ENCODE data around the gene RAB38.

RAB38 gene

DNA sequence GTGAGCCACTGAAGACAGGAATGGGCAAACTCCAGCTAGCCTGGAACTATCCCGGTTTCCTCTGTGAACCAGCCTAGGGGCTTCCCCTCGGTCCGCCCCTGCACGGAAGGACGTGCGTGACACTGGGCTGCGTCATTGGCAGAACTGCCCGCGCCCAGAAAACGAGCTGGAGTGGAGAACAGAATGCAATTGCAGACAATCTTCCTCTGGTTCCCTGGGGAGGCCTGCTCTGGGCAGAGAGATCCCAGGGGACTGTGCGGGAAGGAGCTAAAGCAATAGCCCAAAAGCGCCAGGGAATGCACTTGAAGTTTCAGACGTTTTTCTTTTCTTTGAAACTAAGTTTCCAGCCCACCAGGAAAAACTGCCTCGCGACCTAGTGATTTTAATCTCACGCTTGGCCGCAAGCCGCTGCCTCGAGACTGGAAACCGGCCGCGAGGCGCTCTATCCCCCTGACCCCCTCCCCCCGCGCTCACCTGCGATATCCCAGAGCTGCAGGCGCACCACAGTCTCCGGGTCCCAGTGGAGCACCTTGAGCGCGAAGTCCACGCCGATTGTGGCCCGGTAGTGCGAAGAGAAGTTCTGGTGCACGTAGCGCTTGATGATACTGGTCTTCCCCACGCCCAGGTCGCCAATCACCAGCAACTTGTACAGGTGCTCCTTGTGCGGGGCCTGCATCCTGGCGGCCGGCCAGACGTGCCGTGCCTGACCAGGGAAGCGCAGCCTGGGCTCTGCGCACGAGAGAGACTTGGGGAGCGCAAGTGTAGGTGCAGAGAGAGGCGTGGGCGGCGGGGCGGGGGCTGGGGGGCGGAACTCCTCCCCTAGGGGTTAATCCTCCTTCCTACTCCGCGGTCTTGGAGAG lies at the start of gene RAB38:
Gene RAB38, minus strand, starts transcription at position 735 of the 860 bp plus-strand sequence. Its CDS starts 59 bp downstream, at position 676.
- no peak for FAIRE-seq

DNA sequence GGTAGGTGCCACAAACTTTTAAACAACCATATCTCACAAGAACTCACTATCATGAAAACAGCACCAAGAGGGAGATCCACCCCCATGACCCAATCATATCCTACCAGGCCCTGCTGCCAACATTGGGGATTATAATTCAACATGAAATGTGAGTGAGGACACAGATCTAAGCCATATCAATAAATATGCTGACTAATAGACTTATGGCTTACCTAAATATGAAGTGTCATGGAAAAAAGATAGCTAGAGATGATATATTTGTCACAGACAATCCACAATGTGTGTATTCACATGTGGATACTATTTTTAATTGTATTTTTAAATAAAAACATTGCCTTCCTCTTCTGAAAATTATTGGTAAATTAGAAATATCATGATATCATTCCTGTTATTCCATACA lies 38.2 kb upstream of the RAB38 start:
- FAIRE-seq, result no peak

DNA sequence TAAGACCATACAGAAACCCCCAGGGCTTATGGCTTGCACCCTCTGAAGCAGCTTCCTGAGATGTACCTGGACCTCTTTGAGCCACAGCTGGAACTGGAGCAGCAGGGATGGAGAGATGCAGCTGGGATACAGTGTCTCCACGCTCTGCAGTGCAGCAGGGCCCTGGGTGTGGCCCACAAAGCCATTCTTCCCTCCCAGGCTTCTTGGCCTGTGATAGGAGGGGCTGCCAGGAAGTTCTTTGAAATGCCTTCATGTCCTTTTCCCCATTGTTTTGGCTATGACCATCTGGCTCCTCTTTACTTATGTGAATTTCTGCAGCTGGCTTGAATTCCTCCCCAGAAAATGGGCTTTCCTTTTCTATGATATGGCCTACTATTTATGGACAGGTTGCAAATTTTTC lies 37.1 kb upstream of the RAB38 start:
- FAIRE-seq, result no peak

DNA sequence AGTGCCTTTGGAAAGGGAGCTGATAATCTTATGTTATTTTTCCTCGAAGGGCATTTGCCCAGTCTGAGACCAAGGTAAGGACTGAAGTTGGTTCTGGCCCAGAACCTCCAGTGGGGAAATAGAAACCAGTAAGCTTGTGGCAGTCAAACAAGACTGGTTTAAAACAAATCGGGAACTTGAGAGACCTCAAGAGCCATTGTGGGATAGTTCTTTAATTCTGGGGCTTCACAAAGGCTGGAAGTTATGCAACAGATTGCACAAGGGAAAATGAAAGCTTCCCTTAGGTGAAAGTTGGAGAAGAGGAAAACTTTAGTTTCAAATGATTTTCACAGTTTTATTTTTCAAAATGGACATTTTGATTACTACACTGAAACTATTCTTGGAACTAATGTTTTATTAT lies 33.5 kb upstream of the RAB38 start:
- FAIRE-seq, result no peak

DNA sequence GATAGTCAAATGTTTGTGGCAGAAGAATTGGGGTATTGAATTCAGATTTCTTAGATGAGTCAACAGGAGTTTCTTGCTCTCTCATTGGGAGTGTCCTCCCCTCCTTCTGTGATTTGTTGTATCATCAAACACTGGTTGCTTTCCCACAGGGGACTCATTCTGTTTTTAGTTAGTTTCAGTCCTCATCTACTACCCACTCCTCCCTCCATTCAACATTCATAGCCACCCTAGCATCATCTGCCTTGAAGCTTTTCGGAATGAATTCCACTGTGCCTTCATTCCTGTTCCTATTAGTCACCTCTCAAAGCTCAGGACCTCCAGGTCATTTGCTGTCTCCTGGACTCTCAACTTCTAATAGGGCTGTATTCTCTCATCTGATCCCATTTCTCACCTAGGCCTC lies 31.5 kb upstream of the RAB38 start:
- FAIRE-seq, result no peak

DNA sequence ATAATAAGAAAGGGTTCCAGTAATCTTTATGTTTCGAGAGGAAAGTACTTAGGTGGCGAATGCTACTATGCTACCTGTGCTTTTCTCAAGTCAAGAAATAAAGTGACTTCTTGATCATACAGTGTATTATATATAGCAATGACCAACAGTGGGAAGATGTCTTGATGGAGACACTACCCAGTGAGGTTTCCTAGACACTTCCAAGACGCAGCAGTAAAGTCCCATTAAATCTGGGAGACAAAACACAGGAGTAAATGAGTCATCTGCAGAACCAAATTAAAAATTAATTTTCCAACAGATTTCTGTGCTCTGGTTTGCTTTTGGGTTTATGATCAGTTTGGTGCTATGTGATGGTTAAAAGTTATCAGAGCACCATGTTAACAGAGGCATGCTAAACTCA lies 29.1 kb upstream of the RAB38 start:
- no peak for FAIRE-seq

DNA sequence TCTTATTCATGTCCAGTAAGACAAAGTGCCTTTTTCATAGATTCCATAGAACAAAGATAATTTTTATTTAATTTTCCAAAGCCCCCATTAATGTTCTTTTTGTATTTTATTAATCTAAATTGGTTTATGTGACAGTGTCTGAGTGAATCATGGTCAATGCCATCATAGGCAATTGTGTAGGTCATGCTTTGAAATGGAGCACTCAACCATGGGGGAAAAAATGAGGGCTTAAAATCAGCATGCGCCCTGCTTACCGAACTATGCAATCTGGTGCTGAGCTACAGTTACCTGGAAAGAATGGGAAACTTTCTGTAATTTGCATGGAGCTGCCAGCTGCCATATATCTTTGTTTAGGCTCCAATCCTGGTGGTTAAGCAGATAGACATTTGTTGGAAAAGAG lies 28.4 kb upstream of the RAB38 start:
- no peak for FAIRE-seq

- no peak for FAIRE-seq
Measured at GRCh38 chr11:88202498-88202897, 27.3 kb upstream of the RAB38 start.

GRCh38 chr11:88196393-88196792 lies 21.1 kb upstream of the RAB38 start:
- FAIRE-seq, result no peak

GRCh38 chr11:88195908-88196307 lies 20.7 kb upstream of the RAB38 start:
- no peak for FAIRE-seq

GRCh38 chr11:88194990-88195389 lies 19.7 kb upstream of the RAB38 start:
- no peak for FAIRE-seq

DNA sequence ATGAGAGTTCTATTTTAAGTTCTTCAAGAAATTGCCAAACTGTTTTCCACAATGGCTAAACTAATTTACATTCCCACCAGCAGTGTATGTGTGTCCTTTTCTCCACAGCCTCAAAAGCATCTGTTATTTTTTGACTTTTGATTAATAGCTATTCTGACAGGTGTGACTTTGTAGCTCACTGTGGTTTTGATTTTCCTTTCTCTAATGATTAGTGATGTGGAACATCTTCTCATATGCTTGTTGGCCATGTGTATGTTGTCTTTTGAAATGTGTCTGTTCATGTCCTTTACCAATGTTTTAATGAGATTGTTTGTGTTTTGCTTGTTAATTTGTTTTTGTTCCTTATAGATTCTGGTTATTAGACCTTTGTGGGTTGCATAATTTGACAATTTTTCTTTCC lies 18.0 kb upstream of the RAB38 start:
- no peak for FAIRE-seq

DNA sequence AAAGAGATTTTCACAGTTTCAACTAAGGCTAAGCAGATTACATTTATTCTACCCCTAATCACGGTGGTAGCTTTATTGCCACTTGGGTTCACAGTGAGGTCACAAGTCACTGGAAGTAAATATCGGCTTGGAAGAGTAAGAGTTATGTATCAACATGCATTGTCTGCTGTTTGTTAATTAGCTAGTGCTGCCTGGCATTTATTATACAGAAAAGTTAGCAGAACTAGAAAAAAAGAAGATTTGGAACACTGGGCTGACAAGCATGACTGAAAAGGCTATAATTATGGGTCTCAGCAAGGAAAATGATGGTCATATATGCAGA lies 13.7 kb upstream of the RAB38 start:
- no peak for FAIRE-seq

- no peak for FAIRE-seq
Measured at GRCh38 chr11:88188251-88188931, 13.1 kb upstream of the RAB38 start.

DNA sequence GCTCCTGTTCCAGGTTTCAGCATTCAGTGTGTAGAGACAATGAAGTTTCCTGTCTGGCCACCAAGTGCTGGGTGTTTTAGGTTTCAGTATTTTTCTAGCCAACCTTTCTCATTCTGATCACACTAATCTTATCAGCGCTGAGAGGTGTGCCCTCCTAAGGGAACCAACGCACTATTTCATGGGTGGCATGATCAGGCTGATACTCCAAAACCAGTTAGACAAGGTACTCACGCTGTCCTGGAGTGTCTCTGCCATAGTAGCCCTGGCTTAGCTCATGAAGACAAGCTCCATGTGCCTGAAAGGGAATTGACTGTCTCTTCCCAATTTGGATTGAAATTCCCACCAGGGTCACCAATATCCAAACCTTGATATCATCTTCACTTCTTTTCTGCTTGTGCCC lies 8.0 kb upstream of the RAB38 start:
- no peak for FAIRE-seq

- no peak for FAIRE-seq
Measured at GRCh38 chr11:88181776-88182175, 6.5 kb upstream of the RAB38 start.

DNA sequence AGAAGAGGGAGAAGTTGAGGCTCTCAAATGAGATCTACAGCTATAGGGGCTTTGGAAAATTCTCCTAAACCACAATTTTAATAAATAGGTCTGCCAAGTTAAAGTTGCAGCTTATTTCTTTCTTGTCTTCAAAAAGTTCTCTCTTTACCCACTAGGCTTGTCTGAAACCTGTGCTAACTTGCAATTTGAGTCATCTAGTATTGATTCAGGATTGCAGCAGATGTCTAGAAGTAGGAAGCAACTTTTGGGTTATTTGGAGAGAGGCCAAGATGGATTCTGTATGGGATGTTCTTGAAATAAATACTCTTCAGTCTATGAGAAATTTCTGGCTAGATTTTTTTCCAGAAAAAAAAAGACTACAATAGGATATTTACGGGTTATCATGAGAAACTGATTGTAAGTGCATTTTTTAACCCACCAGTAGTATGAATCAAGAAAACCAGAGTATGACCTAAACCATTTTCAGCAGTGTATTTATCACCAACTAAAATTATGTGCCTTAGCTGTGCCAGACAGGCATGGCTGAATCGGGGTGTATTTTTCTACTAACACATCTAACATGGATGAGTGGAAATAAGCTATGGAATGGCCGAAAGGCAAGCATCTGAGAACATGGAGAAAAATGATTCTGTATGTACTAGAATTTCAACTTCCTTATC lies 4.9 kb upstream of the RAB38 start:
- no peak for FAIRE-seq

- FAIRE-seq, result no peak
Measured at GRCh38 chr11:88179141-88179540, 3.9 kb upstream of the RAB38 start.

- no peak for FAIRE-seq
Measured at GRCh38 chr11:88178191-88178590, 2.9 kb upstream of the RAB38 start.

DNA sequence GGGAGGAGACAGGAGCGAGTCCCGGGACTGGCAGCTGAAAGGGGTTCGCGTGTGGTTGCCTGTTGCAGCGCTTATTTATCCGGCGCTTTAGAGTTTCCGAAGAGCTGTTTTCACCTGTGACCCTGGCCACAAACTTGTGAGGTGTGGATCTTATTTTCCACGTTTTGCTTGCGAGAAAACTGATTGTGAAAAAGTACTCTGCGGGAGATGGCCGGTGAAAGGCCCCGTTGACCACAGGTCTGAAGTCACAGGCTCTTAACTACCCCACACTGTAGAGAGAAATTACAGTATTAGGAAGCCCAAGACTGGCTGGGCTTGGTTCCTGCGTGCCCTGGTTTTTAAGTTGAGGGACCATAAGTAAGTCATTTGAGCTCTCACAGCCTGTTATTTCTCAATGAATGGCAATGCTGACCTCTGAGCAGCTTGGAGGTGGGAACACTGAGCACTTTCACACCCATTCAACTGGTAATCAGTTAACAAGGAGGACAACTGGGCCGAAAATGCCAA lies 379 bp upstream of the RAB38 start:
- FAIRE-seq, result no peak

- no peak for FAIRE-seq
Measured at GRCh38 chr11:88173956-88174355, 1.3 kb downstream of the RAB38 start.

DNA sequence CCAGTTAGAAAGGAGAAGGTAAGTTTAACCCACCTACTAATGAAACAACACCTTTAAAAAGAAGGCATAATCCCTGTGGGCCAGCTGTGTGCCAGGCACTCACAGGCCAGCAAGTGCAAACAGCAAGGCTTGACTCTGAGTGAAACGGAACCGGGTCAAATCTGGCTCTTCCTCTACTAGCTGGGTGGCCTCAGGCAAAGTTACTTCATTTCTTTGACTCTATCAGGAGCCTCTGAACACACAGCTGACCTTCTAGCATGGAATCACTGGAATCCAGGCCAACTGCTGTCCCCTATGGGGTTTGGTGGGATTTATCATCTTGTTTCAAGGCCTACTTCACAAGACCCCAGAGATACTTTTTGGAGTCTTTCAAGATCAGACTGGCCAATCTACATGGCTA lies 3.3 kb downstream of the RAB38 start:
- no peak for FAIRE-seq

DNA sequence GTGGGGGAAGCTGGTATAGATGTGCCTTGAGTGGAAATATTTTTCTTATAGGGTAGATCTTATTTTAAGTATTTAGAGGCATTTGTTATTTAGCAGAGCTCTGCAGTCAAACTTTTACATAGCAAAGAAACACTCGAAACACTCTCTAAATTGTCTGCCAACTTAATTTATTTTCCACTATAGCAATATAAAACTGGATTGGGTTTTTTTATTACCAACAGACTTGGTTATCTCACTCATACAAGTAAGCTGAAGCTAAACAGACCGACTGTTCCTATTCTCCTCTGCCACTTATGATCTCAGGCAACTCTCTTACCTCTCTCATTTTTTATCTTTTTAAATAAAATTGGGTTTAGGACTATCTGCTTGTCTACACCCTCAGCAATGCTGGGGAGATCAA lies 4.6 kb downstream of the RAB38 start:
- FAIRE-seq, result no peak

DNA sequence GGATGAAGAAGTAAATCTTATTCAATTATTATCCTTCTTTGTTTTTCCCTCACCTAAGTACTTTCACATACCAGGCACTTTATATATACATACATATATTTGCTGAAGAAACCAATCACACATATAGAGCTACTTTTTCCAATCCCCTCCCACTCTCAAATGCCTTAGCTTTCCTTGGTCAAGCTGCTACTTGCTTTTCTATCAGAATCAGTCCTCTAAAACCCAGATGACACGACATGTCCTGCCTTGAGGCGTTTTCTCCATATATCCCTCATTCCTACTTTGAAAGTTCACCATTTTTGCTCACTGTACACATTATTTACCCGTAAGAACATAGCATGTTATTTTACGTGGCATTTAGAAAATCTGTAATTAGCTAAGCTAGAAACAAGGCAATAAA lies 5.4 kb downstream of the RAB38 start:
- no peak for FAIRE-seq
